HFFc6 (cell line): ENCODE measurements around the gene MSX1. TPM values are rescaled to one million over a fixed set of nuclear protein-coding genes. Genes with fewer than 3 reads are reported as not detected.
"Not testable (repeated sequence)": the region's sequence is repeated elsewhere in the genome, so short reads cannot be mapped to it uniquely, and the experiment has no call there.

ENCODE experiments used
- DNase-seq: peaks from one replicate; pipeline ENCODE4 v3.0.0-alpha.2; 2018
- H3K27ac Mint-ChIP-seq: 2 replicates; pipeline ENCODE4 v1.8.0; 2020; ENCODE audit warnings: mild to moderate bottlenecking, mixed read lengths
- H3K27me3 Mint-ChIP-seq: 2 replicates; pipeline ENCODE4 v1.8.0; 2021; ENCODE audit warnings: mild to moderate bottlenecking, moderate library complexity, mixed read lengths; ENCODE audit not compliant: insufficient read depth
- H3K36me3 Mint-ChIP-seq: 2 replicates; pipeline ENCODE4 v1.8.0; 2021; ENCODE audit warnings: low read depth, mixed read lengths
- H3K4me1 Mint-ChIP-seq: 2 replicates; pipeline ENCODE4 v1.8.0; 2020; ENCODE audit warnings: low read depth, mixed read lengths
- H3K4me3 Mint-ChIP-seq: 2 replicates; pipeline ENCODE4 v1.8.0; 2020; ENCODE audit warnings: mild to moderate bottlenecking, moderate library complexity, mixed read lengths
- H3K9me3 Mint-ChIP-seq: 2 replicates; pipeline ENCODE4 v1.8.0; 2020; ENCODE audit warnings: mild to moderate bottlenecking, mixed read lengths
- CTCF ChIP-seq: fragments of 200-600 bp; sonication (generic); IDR thresholded peaks from 2 replicates; pipeline ENCODE4 v1.5.0; 2021; ENCODE audit warnings: antibody characterized with exemption, mild to moderate bottlenecking
- total RNA-seq, 6 experiments: library from RNA; stranded (reverse); fragmentation: NEBNext Ultra II Directional; extraction: Animal tissue kit (Norgen Biotek cat#: 25700); gene quantifications; 2 replicates in 1 of 6; 3 replicates in 5 of 6; pipeline ENCODE4 v1.2.3, GENCODE V29; 2021

The MSX1 gene
- total RNA-seq, 6 experiments from 2014 or later, result 5.5 to 8.6 (median 7.2) TPM

- peaks cover 18% of the 10 kb centered on the region for H3K27me3 Mint-ChIP-seq
- H3K9me3 Mint-ChIP-seq, result peaks cover 8% of the 10 kb centered on the region
- DNase-seq, result no peak
- no peaks in the 10 kb centered on the region for H3K4me1 Mint-ChIP-seq
- no peak overlapping the region for H3K4me3 Mint-ChIP-seq
- no peaks in the 10 kb centered on the region for H3K36me3 Mint-ChIP-seq
- TF ChIP-seq CTCF, result no peak
- no peak overlapping the region for H3K27ac Mint-ChIP-seq
Observed at GRCh38 chr4:4819213-4819606, 40.3 kb upstream of the MSX1 start.

GRCh38 chr4:4820261-4820660 lies 39.2 kb upstream of the MSX1 start:
- H3K36me3 Mint-ChIP-seq, result no peaks in the 10 kb centered on the region
- no peak for DNase-seq
- H3K9me3 Mint-ChIP-seq, result peaks cover 8% of the 10 kb centered on the region
- H3K27ac Mint-ChIP-seq, result no peak overlapping the region
- TF ChIP-seq CTCF, result no peak
- no peaks in the 10 kb centered on the region for H3K4me1 Mint-ChIP-seq
- no peak overlapping the region for H3K4me3 Mint-ChIP-seq
- peaks cover 18% of the 10 kb centered on the region for H3K27me3 Mint-ChIP-seq

GRCh38 chr4:4820739-4821138 lies 38.7 kb upstream of the MSX1 start:
- Mint-ChIP-seq H3K4me1 (no peaks in the 10 kb centered on the region), H3K27ac (no peak overlapping the region), H3K36me3 (no peaks in the 10 kb centered on the region), H3K27me3 (peaks cover 18% of the 10 kb centered on the region), H3K4me3 (no peak overlapping the region), H3K9me3 (peaks cover 8% of the 10 kb centered on the region)
- no peak for DNase-seq
- TF ChIP-seq CTCF, result no peak

GRCh38 chr4:4821577-4821976 lies 37.9 kb upstream of the MSX1 start:
- no peaks in the 10 kb centered on the region for H3K4me1 Mint-ChIP-seq
- H3K36me3 Mint-ChIP-seq, result no peaks in the 10 kb centered on the region
- no peak overlapping the region for H3K27ac Mint-ChIP-seq
- H3K27me3 Mint-ChIP-seq, result peaks cover 18% of the 10 kb centered on the region
- H3K9me3 Mint-ChIP-seq, result peaks cover 8% of the 10 kb centered on the region
- H3K4me3 Mint-ChIP-seq, result no peak overlapping the region
- no peak for DNase-seq
- TF ChIP-seq CTCF, result no peak

GRCh38 chr4:4822286-4822685 lies 37.2 kb upstream of the MSX1 start:
- not testable (repeated sequence) for H3K4me1 Mint-ChIP-seq, H3K36me3 Mint-ChIP-seq, DNase-seq, H3K27ac Mint-ChIP-seq, H3K4me3 Mint-ChIP-seq, H3K9me3 Mint-ChIP-seq
- H3K27me3 Mint-ChIP-seq, result peaks cover 17% of the 10 kb centered on the region

GRCh38 chr4:4823621-4824162 lies 35.8 kb upstream of the MSX1 start:
- Mint-ChIP-seq H3K9me3 (peaks cover 8% of the 10 kb centered on the region), H3K27me3 (peaks cover 14% of the 10 kb centered on the region), H3K4me1 (no peaks in the 10 kb centered on the region), H3K36me3 (no peaks in the 10 kb centered on the region), H3K27ac (no peak overlapping the region), H3K4me3 (no peak overlapping the region)
- no peak for DNase-seq
- no peak for TF ChIP-seq CTCF
